GM19035 (cell line): Measurements from ENCODE around the gene ELOVL2.
"Not testable (repeated sequence)": the region's sequence is repeated elsewhere in the genome, so short reads cannot be mapped to it uniquely, and the experiment has no call there.

ENCODE experiments used
- ATAC-seq: cut with Tn5 transposase; IDR thresholded peaks from one replicate; pipeline ENCODE4 v1.9.1; 2021; ENCODE audit not compliant: unreplicated experiment

Gene ELOVL2

GRCh38 chr6:10989587-10989986 lies 54.5 kb downstream of the ELOVL2 start:
- no peak for ATAC-seq

- not testable (repeated sequence) for ATAC-seq
Observed at GRCh38 chr6:10984959-10985358, 59.1 kb downstream of the ELOVL2 start.

DNA sequence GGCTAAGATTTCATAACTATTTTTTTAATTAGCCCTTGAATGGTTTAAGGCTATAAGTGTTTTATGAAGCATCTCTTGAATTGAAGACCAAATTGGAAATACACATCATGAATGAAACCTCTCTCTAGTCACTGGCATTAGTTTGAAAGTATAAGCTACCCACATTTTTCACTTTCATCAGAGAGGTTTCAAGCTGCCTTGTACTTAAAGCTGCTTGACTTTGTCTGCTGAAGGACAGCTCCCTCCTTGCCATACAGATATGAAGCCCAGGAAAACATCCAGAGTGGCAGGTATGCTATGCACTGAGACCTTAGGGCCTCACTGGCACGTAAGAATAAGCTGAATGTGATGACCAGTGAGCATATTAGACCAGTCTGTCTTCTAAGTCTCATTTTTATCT lies 62.7 kb downstream of the ELOVL2 start:
- ATAC-seq = no peak

- ATAC-seq = no peak
Observed at GRCh38 chr6:10979603-10980002, 64.5 kb downstream of the ELOVL2 start.

DNA sequence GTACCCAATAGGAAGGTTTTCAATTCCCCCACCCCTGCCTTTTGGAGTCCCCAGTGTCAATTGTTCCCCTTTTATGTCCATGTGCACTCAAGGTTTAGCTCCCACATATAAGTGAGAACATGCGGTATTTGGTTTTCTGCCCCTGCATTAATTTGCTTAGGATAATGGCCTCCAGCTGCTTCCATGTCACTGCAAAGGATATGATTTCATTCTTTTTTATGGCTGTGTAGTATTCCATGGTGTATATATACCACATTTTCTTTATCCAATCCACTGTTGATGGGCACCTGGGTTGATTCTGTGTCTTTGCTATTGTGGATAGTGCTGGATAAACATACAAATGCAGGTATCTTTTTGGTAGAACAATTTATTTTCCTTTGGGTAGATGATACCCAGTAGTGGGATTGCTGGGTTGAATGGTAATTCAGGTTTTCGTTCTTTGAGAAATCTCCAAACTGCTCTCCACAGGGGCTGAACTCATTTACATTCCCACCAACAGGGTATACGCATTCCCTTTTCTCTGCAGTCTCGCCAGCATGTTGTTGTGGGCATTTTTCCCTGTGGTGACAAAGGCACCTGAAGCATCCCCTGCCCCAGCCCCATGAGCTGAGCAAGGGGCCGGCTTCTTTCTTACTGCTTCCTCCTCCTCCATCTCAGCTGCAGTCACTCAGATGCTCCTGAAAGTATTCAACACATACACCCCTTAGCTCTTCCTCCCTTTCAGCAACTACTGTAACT lies 66.7 kb downstream of the ELOVL2 start:
- no peak for ATAC-seq

- ATAC-seq = no peak
Observed at GRCh38 chr6:10976571-10976970, 67.5 kb downstream of the ELOVL2 start.

DNA sequence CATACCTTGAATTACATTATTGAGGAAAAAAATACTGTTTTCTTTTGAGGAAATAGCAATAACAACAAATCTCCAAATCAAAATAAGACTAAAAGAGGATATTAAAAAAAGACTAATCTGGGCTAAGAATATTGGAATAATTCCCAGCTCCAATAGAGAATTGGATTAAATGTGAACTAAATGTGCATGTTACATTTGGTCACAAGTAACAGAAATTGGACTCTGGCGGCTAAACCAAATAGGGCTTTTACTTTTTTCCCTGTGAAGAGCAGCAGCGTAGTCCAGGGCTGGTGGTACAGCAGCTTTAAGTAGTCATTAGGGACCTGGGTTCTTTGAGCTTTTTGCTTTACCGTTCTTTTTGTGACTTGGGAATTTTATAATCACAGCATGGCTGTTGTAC lies 71.9 kb downstream of the ELOVL2 start:
- no peak for ATAC-seq

DNA sequence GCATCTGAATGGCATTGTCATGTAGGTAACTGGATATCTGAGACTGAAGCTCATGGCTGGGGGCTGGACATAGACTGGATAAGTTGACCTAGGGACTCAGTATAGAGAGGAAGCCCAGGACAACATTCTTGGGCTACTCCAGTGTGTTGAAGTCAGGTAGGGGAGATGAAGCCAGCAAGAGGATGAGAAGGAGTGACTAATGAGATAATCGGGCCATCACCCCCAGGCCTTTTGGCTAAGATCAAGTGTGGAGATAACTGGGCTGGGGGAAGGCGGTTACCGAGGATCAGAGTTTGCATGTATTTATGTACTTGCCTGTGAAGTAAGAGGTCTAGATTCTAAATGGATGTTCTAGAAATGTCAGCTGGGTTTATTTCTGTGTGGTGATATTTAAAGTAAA lies 73.4 kb downstream of the ELOVL2 start:
- no peak for ATAC-seq

DNA sequence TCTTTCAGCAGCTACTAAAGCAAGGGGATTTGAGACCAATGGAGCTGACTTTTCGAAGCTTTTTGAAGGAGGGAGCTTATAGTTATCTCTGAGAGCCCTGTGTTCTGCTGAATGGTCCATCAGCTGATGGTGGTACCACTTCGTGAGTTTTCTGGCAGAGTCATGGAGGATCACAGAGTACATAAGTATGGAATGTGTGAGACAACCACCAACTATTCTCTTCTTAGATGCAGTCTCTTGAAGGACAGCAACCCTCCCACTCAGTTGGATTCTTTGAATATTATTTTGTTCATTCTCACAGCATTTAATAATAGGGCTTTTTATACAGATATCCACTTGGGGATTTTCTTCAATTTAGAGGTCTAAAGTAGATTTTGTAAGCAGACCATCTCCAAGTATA lies 75.3 kb downstream of the ELOVL2 start:
- ATAC-seq = no peak

- peak; percentile 93 for ATAC-seq
Observed at GRCh38 chr6:10964684-10965083, 79.4 kb downstream of the ELOVL2 start.

DNA sequence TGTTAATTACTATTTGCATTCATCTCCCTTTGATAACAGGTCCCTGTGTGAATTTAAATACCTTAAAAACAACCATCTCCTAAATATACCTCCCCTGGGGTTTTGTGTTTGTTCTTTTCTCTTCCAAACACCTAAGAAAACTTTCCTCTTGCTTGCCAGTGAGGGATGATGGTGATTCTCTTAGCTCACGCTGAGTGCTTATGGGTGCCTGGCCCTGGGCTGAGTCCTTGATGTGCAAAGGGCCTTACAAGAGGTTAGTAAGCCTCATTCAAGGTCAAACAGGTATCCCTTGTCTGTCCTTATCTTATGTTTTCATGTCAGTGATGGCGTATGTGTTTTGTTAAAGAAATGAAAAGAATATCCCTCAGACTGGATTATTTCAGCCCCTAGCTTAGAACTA lies 81.0 kb downstream of the ELOVL2 start:
- no peak for ATAC-seq

- ATAC-seq = no peak
Observed at GRCh38 chr6:10962673-10963072, 81.4 kb downstream of the ELOVL2 start.

- no peak for ATAC-seq
Observed at GRCh38 chr6:10961837-10962236, 82.3 kb downstream of the ELOVL2 start.

- no peak for ATAC-seq
Observed at GRCh38 chr6:10960171-10960570, 83.9 kb downstream of the ELOVL2 start.

DNA sequence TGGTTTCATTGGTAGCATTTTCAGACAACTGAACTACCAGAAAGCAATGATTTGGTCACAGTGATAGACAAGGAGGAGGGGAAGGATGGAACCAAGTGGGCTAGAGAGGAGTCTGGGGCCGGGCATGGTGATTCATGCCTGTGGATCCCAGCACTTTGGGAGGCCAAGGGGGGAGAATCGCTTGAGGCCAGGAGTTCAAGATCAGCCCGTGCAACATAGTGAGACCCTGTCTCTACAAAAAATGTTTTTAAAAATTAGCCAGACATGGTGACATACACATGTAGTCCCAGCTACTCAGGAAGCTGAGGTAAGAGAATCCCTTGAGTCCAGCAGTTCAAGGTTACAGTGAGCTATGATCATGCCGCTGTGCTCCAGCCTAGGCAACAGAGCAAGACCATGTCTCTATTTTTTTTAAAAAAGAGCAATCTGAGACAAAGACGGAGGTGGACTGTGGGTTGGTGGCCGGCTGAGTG lies 86.7 kb downstream of the ELOVL2 start:
- no peak for ATAC-seq

GRCh38 chr6:10956776-10957175 lies 87.3 kb downstream of the ELOVL2 start:
- ATAC-seq = no peak

- ATAC-seq = peak; percentile 91
Observed at GRCh38 chr6:10954590-10955010, 89.5 kb downstream of the ELOVL2 start.

- ATAC-seq = no peak
Observed at GRCh38 chr6:10951675-10952282, 92.3 kb downstream of the ELOVL2 start.

DNA sequence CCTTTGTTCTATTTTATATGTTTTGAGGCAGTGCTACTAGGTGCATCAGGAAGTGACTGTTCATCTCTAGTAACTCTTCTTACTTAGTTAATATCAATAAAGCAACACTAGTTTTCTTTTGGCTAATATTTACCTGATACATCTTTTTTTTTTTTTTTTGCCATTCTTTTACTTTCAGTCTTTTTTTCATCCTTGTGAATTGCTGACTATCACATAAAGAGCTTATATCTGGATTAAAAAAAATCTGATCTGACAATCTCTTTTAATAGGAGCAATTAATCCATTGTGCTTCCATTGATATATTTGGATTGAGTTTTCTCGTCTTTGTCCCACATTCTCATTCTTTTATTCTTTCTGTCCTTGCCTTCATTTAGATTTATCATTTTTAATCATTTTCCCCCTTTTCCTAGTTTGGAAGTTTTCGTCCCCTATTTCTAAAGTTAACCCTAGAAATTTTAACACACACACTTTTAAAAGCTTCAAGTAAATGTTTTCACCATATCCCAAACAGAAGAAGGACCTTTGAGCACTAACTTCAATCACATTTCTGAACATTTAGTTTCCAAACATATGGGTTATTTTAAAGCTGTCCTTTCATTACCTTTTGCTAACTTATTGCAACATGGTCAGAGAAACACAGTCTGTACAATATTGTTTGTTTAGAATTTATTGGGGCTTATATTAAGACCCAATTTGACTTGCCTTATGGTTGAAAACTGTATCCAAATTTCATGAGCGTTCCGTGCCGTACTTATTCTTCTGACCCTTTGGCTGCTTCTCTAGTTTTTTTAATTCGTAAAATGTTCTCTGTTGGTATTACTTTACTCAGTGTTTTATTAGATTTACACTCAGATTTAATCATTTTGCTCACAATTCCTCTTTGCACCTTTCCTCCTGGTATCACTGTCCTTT lies 94.3 kb downstream of the ELOVL2 start:
- no peak for ATAC-seq

DNA sequence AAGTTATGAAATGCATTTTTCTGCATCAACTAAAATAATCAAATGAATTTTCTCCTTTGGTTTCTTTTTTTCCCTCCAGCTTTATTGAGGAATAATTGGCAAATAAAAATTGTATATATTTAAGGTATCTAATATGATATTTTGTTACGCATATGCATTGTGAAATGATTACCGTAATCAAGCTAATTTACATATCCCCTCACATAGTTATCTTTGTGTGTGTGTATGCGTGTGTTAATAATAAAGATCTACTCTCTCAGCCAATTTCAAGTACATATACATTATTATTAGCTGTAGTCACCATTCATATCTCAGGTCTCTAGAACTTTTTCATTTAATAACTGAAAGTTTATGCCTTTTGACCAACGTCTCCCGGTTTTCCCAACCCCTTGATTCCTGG lies 96.1 kb downstream of the ELOVL2 start:
- ATAC-seq = no peak

DNA sequence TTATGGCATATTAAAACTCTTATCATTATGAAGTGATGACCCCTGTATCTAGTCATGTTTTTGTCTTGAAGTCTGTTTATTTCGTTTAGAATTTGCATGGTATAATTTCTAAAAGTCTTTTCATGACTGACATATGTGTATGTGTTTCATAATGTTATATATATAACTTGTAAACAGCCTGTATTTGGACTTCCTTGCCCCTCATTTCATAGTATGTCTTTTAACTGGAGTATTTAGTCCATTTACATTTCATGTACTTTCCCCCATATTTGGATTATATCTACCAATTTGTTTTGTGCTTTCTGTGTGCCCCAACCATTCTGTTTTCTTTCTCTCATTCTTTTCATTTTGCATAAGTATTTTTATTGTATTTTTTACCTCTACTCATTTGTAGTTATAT lies 98.3 kb downstream of the ELOVL2 start:
- no peak for ATAC-seq

DNA sequence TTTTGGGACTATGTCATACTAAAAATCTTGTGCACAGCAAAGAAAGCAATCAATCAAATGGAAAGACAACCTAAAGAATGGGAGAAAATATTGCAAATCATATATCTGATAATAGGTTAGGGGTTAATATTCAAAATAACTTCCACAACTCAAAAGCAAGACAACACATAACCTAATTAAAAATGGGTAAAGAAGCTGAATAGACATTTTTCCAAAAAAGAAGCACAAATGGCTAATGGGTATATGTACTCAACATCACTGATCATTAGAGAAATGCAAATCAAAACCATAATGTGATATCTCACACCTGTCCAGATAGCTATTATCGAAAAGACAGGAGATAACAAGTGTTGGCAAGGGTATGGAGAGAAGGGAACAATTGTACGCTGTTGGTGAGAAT lies 104.3 kb downstream of the ELOVL2 start:
- no peak for ATAC-seq
